K562 (cell line): ENCODE data around the gene WFDC2. TPM values are rescaled to one million over a fixed set of nuclear protein-coding genes. Genes with fewer than 3 reads are reported as not detected.
A peak's percentile ranks its signal among the peaks of the same experiment; 100 is the strongest.

Experiments used
- CTBP1 ChIP-seq: fragments of 450-650 bp; IDR thresholded peaks from 2 replicates; pipeline ENCODE4 v1.6.1; 2016; ENCODE audit warnings: borderline replicate concordance
- DIDO1 ChIP-seq: fragments of 450-650 bp; IDR thresholded peaks from 2 replicates; pipeline ENCODE4 v1.6.1; 2016; ENCODE audit warnings: low read depth, missing biosample characterization, missing genetic modification characterization
- HDAC3 ChIP-seq: fragments of 450-650 bp; IDR thresholded peaks from 2 replicates; pipeline ENCODE4 v1.6.1; 2018; ENCODE audit warnings: borderline replicate concordance, mild to moderate bottlenecking, moderate library complexity; ENCODE audit not compliant: partially characterized antibody
- HNRNPUL1 ChIP-seq: fragments of 200-400 bp; formaldehyde crosslinking; IDR thresholded peaks from 2 replicates; pipeline ENCODE4 v1.6.1; 2017; ENCODE audit warnings: low read length
- RUNX1 ChIP-seq: sonication (generic); IDR thresholded peaks from 2 replicates; pipeline ENCODE4 v1.6.1; 2016; ENCODE audit warnings: antibody characterized with exemption, low read depth
- SIN3B ChIP-seq: fragments of 450-650 bp; IDR thresholded peaks from 2 replicates; pipeline ENCODE4 v1.6.1; 2017; ENCODE audit warnings: low read depth, mild to moderate bottlenecking, moderate library complexity
- SMARCE1 ChIP-seq: fragments of 450-650 bp; IDR thresholded peaks from 2 replicates; pipeline ENCODE4 v1.7.1; 2016; ENCODE audit warnings: mild to moderate bottlenecking
- SRF ChIP-seq, 2 experiments: fragments of 250-450, 450-650 bp in 1 of 2; sonication (Bioruptor Pico) in 1 of 2; sonication (generic) in 1 of 2; formaldehyde crosslinking; IDR thresholded peaks; 2 replicates each; pipeline versions ENCODE4 v1.5.0 to v1.5.1; 2020 to 2022; ENCODE audit warnings: mild to moderate bottlenecking in 1 of 2, missing genetic modification reagents in 1 of 2
- ZKSCAN8 ChIP-seq: fragments of 200-800 bp; sonication (Bioruptor generic); IDR thresholded peaks from 2 replicates; pipeline ENCODE4 v1.6.1; 2016; ENCODE audit warnings: missing genetic modification characterization, missing compliant biosample characterization
- ZNF232 ChIP-seq: sonication (generic); formaldehyde crosslinking; IDR thresholded peaks from 2 replicates; pipeline ENCODE4 v1.8.0; 2022; ENCODE audit warnings: mild to moderate bottlenecking, missing genetic modification reagents
- polyA plus RNA-seq, 8 experiments: library from polyadenylated mRNA; depleted of rRNA in 4 of 8; stranded (reverse) in 5 of 8; unstranded in 3 of 8; fragments of >200 nt; fragmentation: Nextera tagmentation in 2 of 8; fragmentation: Illumina TruSeq in 1 of 8; extraction: Ambion mirVana in 2 of 8; extraction: Trizol in 1 of 8; gene quantifications; 2 replicates each; pipeline versions ENCODE4 v1.2.1 to v1.2.3, GENCODE V29; 2011 to 2014; ENCODE audit warnings: inconsistent platforms in 1 of 8, missing spikeins in 1 of 8
- total RNA-seq, 7 experiments: library from RNA; depleted of rRNA in 6 of 7; stranded (reverse); fragments of >200 nt in 6 of 7; fragmentation: Illumina TruSeq in 2 of 7; extraction: Trizol in 2 of 7; gene quantifications; 2 replicates each; pipeline versions ENCODE4 v1.2.1 to v1.2.3, GENCODE V29; 2011 to 2021; ENCODE audit warnings: low replicate concordance in 1 of 7
- TF ChIP-seq, protein P1 (sequence below): fragments of 250-450 bp; sonication (Bioruptor Pico); IDR thresholded peaks from 2 replicates; pipeline ENCODE4 v1.5.0; 2022; ENCODE audit warnings: mild to moderate bottlenecking
- TF ChIP-seq, protein P2 (sequence below), 2 experiments: fragments of 450-650 bp in 1 of 2; IDR thresholded peaks; 2 replicates each; pipeline ENCODE4 v1.6.1; 2011 to 2017; ENCODE audit warnings: low read depth in 2 of 2, antibody characterized with exemption in 1 of 2, borderline replicate concordance in 1 of 2, low read length in 1 of 2, mild to moderate bottlenecking in 1 of 2, mixed read lengths in 1 of 2; ENCODE audit not compliant: control insufficient read depth in 1 of 2
- TF ChIP-seq, protein P3 (sequence below): sonication (generic); formaldehyde crosslinking; IDR thresholded peaks from 2 replicates; pipeline ENCODE4 v1.9.0; 2022; ENCODE audit warnings: mild to moderate bottlenecking, missing genetic modification reagents
- TF ChIP-seq, protein P4 (sequence below): sonication (generic); IDR thresholded peaks from 2 replicates; pipeline ENCODE4 v1.6.1; 2016
- TF ChIP-seq, protein P5 (sequence below): IDR thresholded peaks from 2 replicates; pipeline ENCODE4 v1.6.1; 2011; ENCODE audit warnings: borderline replicate concordance, low read depth, mild to moderate bottlenecking, moderate library complexity, low read length; ENCODE audit not compliant: insufficient read depth, poor library complexity, severe bottlenecking
- TF ChIP-seq, protein P6 (sequence below): IDR thresholded peaks from 2 replicates; pipeline ENCODE4 v1.6.1; 2014; ENCODE audit warnings: antibody characterized with exemption
- TF ChIP-seq, protein P7 (sequence below): fragments of 250-450 bp; sonication (Bioruptor Pico); IDR thresholded peaks from 2 replicates; pipeline ENCODE4 v1.8.0; 2021; ENCODE audit warnings: moderate library complexity, mild to moderate bottlenecking, inconsistent platforms

WFDC2 gene
- total and polyA plus RNA-seq, 9 of the 15 experiments (the other 6 are each of a cell fraction or from before 2014, with no cell fraction given): not detected

DNA sequence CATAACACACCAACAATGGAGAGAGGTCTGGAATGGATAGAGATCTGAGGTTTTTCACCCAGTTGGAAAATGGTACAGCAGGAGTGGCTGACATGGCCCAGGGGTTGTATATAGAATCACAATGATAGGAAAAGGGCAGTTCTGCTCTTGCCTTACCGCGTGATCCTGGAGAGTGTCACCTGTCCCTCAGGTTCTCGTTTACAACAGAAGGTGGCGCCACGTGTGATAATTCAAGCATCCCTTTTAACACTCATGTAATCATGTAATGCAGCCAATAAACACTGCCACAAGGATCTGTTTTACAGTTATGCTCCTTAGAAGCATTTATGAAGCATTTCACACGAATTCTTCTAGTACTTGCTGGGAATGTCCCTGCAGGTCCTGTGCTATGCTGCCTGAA lies 12.9 kb upstream of the WFDC2 start (continued):
- TF ChIP-seq SIN3B (no peak), ZNF232 (CRISPR knock-in tag) (no peak), RUNX1 (no peak), ZKSCAN8 (CRISPR knock-in tag) (no peak), HDAC3 (no peak), HNRNPUL1 (no peak), CTBP1 (0 out of 2 replicates have a peak, but pooled peaks have one; percentile 22), DIDO1 (tag) (no peak), SRF (CRISPR knock-in tag; IDR thresholded peaks at IDR 0.05) (no peak), SMARCE1 (no peak)
- TF ChIP-seq, protein P1, sequence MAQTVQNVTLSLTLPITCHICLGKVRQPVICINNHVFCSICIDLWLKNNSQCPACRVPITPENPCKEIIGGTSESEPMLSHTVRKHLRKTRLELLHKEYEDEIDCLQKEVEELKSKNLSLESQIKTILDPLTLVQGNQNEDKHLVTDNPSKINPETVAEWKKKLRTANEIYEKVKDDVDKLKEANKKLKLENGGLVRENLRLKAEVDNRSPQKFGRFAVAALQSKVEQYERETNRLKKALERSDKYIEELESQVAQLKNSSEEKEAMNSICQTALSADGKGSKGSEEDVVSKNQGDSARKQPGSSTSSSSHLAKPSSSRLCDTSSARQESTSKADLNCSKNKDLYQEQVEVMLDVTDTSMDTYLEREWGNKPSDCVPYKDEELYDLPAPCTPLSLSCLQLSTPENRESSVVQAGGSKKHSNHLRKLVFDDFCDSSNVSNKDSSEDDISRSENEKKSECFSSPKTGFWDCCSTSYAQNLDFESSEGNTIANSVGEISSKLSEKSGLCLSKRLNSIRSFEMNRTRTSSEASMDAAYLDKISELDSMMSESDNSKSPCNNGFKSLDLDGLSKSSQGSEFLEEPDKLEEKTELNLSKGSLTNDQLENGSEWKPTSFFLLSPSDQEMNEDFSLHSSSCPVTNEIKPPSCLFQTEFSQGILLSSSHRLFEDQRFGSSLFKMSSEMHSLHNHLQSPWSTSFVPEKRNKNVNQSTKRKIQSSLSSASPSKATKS (CRISPR knock-in tag): no peak
- TF ChIP-seq, protein P2, sequence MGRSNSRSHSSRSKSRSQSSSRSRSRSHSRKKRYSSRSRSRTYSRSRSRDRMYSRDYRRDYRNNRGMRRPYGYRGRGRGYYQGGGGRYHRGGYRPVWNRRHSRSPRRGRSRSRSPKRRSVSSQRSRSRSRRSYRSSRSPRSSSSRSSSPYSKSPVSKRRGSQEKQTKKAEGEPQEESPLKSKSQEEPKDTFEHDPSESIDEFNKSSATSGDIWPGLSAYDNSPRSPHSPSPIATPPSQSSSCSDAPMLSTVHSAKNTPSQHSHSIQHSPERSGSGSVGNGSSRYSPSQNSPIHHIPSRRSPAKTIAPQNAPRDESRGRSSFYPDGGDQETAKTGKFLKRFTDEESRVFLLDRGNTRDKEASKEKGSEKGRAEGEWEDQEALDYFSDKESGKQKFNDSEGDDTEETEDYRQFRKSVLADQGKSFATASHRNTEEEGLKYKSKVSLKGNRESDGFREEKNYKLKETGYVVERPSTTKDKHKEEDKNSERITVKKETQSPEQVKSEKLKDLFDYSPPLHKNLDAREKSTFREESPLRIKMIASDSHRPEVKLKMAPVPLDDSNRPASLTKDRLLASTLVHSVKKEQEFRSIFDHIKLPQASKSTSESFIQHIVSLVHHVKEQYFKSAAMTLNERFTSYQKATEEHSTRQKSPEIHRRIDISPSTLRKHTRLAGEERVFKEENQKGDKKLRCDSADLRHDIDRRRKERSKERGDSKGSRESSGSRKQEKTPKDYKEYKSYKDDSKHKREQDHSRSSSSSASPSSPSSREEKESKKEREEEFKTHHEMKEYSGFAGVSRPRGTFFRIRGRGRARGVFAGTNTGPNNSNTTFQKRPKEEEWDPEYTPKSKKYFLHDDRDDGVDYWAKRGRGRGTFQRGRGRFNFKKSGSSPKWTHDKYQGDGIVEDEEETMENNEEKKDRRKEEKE (IDR thresholded peaks at IDR 0.05; ENCODE audit: borderline replicate concordance in 1 of 2, control insufficient read depth in 1 of 2, low read depth in 2 of 2, low read length in 1 of 2): no peak
- TF ChIP-seq, protein P3, sequence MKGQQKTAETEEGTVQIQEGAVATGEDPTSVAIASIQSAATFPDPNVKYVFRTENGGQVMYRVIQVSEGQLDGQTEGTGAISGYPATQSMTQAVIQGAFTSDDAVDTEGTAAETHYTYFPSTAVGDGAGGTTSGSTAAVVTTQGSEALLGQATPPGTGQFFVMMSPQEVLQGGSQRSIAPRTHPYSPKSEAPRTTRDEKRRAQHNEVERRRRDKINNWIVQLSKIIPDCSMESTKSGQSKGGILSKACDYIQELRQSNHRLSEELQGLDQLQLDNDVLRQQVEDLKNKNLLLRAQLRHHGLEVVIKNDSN (CRISPR knock-in tag): peak; percentile 12; the same call in 1 of the 2 replicates
- TF ChIP-seq, protein P4, sequence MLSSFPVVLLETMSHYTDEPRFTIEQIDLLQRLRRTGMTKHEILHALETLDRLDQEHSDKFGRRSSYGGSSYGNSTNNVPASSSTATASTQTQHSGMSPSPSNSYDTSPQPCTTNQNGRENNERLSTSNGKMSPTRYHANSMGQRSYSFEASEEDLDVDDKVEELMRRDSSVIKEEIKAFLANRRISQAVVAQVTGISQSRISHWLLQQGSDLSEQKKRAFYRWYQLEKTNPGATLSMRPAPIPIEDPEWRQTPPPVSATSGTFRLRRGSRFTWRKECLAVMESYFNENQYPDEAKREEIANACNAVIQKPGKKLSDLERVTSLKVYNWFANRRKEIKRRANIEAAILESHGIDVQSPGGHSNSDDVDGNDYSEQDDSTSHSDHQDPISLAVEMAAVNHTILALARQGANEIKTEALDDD: no peak
- TF ChIP-seq, protein P5, sequence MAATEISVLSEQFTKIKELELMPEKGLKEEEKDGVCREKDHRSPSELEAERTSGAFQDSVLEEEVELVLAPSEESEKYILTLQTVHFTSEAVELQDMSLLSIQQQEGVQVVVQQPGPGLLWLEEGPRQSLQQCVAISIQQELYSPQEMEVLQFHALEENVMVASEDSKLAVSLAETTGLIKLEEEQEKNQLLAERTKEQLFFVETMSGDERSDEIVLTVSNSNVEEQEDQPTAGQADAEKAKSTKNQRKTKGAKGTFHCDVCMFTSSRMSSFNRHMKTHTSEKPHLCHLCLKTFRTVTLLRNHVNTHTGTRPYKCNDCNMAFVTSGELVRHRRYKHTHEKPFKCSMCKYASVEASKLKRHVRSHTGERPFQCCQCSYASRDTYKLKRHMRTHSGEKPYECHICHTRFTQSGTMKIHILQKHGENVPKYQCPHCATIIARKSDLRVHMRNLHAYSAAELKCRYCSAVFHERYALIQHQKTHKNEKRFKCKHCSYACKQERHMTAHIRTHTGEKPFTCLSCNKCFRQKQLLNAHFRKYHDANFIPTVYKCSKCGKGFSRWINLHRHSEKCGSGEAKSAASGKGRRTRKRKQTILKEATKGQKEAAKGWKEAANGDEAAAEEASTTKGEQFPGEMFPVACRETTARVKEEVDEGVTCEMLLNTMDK: peak; percentile 70
- TF ChIP-seq, protein P6, sequence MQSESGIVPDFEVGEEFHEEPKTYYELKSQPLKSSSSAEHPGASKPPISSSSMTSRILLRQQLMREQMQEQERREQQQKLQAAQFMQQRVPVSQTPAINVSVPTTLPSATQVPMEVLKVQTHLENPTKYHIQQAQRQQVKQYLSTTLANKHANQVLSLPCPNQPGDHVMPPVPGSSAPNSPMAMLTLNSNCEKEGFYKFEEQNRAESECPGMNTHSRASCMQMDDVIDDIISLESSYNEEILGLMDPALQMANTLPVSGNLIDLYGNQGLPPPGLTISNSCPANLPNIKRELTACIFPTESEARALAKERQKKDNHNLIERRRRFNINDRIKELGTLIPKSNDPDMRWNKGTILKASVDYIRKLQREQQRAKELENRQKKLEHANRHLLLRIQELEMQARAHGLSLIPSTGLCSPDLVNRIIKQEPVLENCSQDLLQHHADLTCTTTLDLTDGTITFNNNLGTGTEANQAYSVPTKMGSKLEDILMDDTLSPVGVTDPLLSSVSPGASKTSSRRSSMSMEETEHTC: peak; percentile 25; the same call in 1 of the 2 replicates
- TF ChIP-seq, protein P7, sequence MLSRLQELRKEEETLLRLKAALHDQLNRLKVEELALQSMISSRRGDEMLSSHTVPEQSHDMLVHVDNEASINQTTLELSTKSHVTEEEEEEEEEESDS (CRISPR knock-in tag): no peak
